Sciatic nerve (tissue), 2 donors: ENCODE results near the gene MORN1. TPM values are rescaled to one million over a fixed set of nuclear protein-coding genes. Genes with fewer than 3 reads are reported as not detected.
"Not testable (repeated sequence)": the region's sequence is repeated elsewhere in the genome, so short reads cannot be mapped to it uniquely, and the experiment has no call there.

Experiments used
- ATAC-seq: fragments of 200-7000 bp; cut with Tn5 transposase; one replicate; pipeline ENCODE4 v1.9.1; 2020; ENCODE audit warnings: mild to moderate bottlenecking, moderate library complexity
- DNase-seq: peaks from one replicate; pipeline ENCODE4 v3.0.0-alpha.2; 2020; ENCODE audit warnings: low spot score
- intact Hi-C: fragments of 100-400 bp; cut with DNase I; formaldehyde crosslinking; loops from one replicate; pipeline ENCODE4 v1.14.2; 2022
- total RNA-seq: library from RNA; stranded (reverse); fragmentation: NEBNext Ultra II Directional; extraction: Animal tissue kit (Norgen Biotek cat#: 25700); gene quantifications from one replicate; pipeline ENCODE4 v1.2.1, GENCODE V29; 2021
- donor health status: DM: no; HTN: no; CAD: no.
- donor health status: DM: no; HTN: no; CAD: no.

Gene MORN1
- total RNA-seq, 1 donor from 2014 or later = 16.4 TPM

GRCh38 chr1:2304921-2305681 lies 86.3 kb downstream of the MORN1 start:
- no peak for DNase-seq
- intact Hi-C loops = no loop called here
- ATAC-seq = no peak

GRCh38 chr1:2304282-2304681 lies 87.1 kb downstream of the MORN1 start:
- intact Hi-C loops = no loop called here
- ATAC-seq (no peak), DNase-seq (no peak)

- no peak for DNase-seq
- no peak for ATAC-seq
- intact Hi-C loops = no loop called here
These were observed 87.6 kb downstream of the MORN1 start for GRCh38 chr1:2303781-2304180.

GRCh38 chr1:2303016-2303775 lies 88.2 kb downstream of the MORN1 start:
- intact Hi-C loops = no loop called here
- DNase-seq = no peak
- no peak for ATAC-seq

- intact Hi-C loops = no loop called here
These were observed 88.9 kb downstream of the MORN1 start for GRCh38 chr1:2302292-2302925.

GRCh38 chr1:2301607-2302291 lies 89.6 kb downstream of the MORN1 start:
- DNase-seq (no peak), ATAC-seq (no peak)
- intact Hi-C loops = no loop called here

More at GRCh38 chr1:2302292-2302925, 88.9 kb downstream of the MORN1 start:
- ATAC-seq = no peak
- no peak for DNase-seq

- ATAC-seq = peak; percentile 66
- intact Hi-C loops = no loop called here
- DNase-seq = peak; percentile 88
These were observed 90.3 kb downstream of the MORN1 start for GRCh38 chr1:2300851-2301606.

- intact Hi-C loops = no loop called here
- DNase-seq = no peak
- ATAC-seq = peak; percentile 14
These were observed 91.2 kb downstream of the MORN1 start for GRCh38 chr1:2300004-2300771.

- ATAC-seq (peak; percentile 51), DNase-seq (no peak)
- intact Hi-C loops = loop anchor here (10.0 kb wide), 1 partner anchor 64 kb away; no protein-coding TSS in a partner anchor
These were observed 92.2 kb downstream of the MORN1 start for GRCh38 chr1:2299131-2299627.

GRCh38 chr1:2298685-2299084 lies 92.7 kb downstream of the MORN1 start:
- intact Hi-C loops = loop anchor here (10.0 kb wide), 1 partner anchor 64 kb away; no protein-coding TSS in a partner anchor
- ATAC-seq (no peak), DNase-seq (no peak)

- intact Hi-C loops = loop anchor here (10.0 kb wide), 1 partner anchor 63 kb away; no protein-coding TSS in a partner anchor
- DNase-seq (no peak), ATAC-seq (no peak)
These were observed 93.9 kb downstream of the MORN1 start for GRCh38 chr1:2297246-2298011.

GRCh38 chr1:2296614-2297013 lies 94.7 kb downstream of the MORN1 start:
- intact Hi-C loops = loop anchor here (10.0 kb wide), 1 partner anchor 62 kb away; no protein-coding TSS in a partner anchor
- DNase-seq (no peak), ATAC-seq (no peak)

- not testable (repeated sequence) for ATAC-seq, DNase-seq
- intact Hi-C loops = loop anchor here (10.0 kb wide), 1 partner anchor 61 kb away; no protein-coding TSS in a partner anchor
These were observed 95.1 kb downstream of the MORN1 start for GRCh38 chr1:2296211-2296610.

GRCh38 chr1:2295526-2295925 lies 95.8 kb downstream of the MORN1 start:
- intact Hi-C loops = loop anchor here (10.0 kb wide), 1 partner anchor 61 kb away; no protein-coding TSS in a partner anchor
- ATAC-seq (no peak), DNase-seq (no peak)

- intact Hi-C loops = loop anchor here (10.0 kb wide), 1 partner anchor 60 kb away; no protein-coding TSS in a partner anchor
- ATAC-seq (no peak), DNase-seq (no peak)
These were observed 96.7 kb downstream of the MORN1 start for GRCh38 chr1:2294725-2295078.

GRCh38 chr1:2294033-2294724 lies 97.2 kb downstream of the MORN1 start:
- no peak for DNase-seq
- intact Hi-C loops = loop anchor here (10.0 kb wide), 1 partner anchor 59 kb away; no protein-coding TSS in a partner anchor
- no peak for ATAC-seq
